Measurements from ENCODE around the gene DUXB. TPM values are rescaled to one million over a fixed set of nuclear protein-coding genes. Genes with fewer than 3 reads are reported as not detected.

Gene DUXB
- total RNA-seq, 2 experiments from 2014 or later = not detected

- Histone ChIP-seq H3K4me3 (ENCODE audit: low read depth, low read length, poor library complexity, severe bottlenecking) (peak overlapping the region; percentile 88), H3K9me3 (ENCODE audit: low read length) (no peaks in the 10 kb centered on the region), H3K27ac (ENCODE audit: low read depth, low read length, poor library complexity, severe bottlenecking) (peak overlapping the region; percentile 82), H4K20me1 (ENCODE audit: insufficient read depth, low read length) (peaks cover 52% of the 10 kb centered on the region), H3K36me3 (ENCODE audit: insufficient read depth, low read length) (peaks cover 47% of the 10 kb centered on the region), H3K4me2 (ENCODE audit: low read length) (peak overlapping the region; percentile 87), H3K79me2 (ENCODE audit: insufficient read depth, low read depth, low read length) (peaks cover 96% of the 10 kb centered on the region), H3K4me1 (ENCODE audit: insufficient read depth, low read length, poor library complexity, severe bottlenecking) (peaks cover 65% of the 10 kb centered on the region), H3K9me2 (ENCODE audit: insufficient read depth, low read length) (no peaks in the 10 kb centered on the region), H2AFZ (ENCODE audit: low read length) (peak overlapping the region; percentile 39; the same call in 1 of the 2 replicates)
- ChIA-PET POLR2A (interaction anchor here (0.5 to 3.2 kb wide), 15 partner anchors 8 to 447 kb away, joined by 3 to 21 read pairs (median 4); partner anchors contain the start of genes ADAT1 and GABARAPL2), CTCF (ENCODE audit: unreplicated experiment) (interaction anchor here (1.2 kb wide), 1 partner anchor 84 kb away, joined by 6 read pairs; no protein-coding TSS in a partner anchor)
- DNase-seq (ENCODE audit: low spot score) = peak; percentile 82
- TF ChIP-seq CTCF (conservative IDR thresholded peaks at IDR 0.05; ENCODE audit: low read length) (no peak), EZH2phosphoT487 (IDR thresholded peaks at IDR 0.05; ENCODE audit: borderline replicate concordance, low read depth, low read length) (no peak)
- no TSS peak for BruUV-seq (replicated peaks)
- intact Hi-C loops (cut with micrococcal nuclease; ENCODE audit: unreplicated experiment) = loop anchor here (2.0 to 5.0 kb wide), 2 partner anchors 92 to 186 kb away; partner anchors contain the start of genes TMEM170A and TMEM231
These were observed 52.8 kb downstream of the DUXB start for GRCh38 chr16:75648265-75649076.

- Histone ChIP-seq H3K79me2 (ENCODE audit: insufficient read depth, low read depth, low read length) (peaks cover 96% of the 10 kb centered on the region), H3K9me2 (ENCODE audit: insufficient read depth, low read length) (no peaks in the 10 kb centered on the region), H4K20me1 (ENCODE audit: insufficient read depth, low read length) (peaks cover 49% of the 10 kb centered on the region), H3K4me1 (ENCODE audit: insufficient read depth, low read length, poor library complexity, severe bottlenecking) (peaks cover 57% of the 10 kb centered on the region), H3K9me3 (ENCODE audit: low read length) (no peaks in the 10 kb centered on the region), H3K4me3 (ENCODE audit: low read depth, low read length, poor library complexity, severe bottlenecking) (peak within 1 kb of the TSS; percentile 88), H3K27ac (ENCODE audit: low read depth, low read length, poor library complexity, severe bottlenecking) (peak within 1 kb of the TSS; percentile 82), H3K36me3 (ENCODE audit: insufficient read depth, low read length) (peaks cover 55% of the 10 kb centered on the region), H3K4me2 (ENCODE audit: low read length) (peak within 1 kb of the TSS; percentile 87), H2AFZ (ENCODE audit: low read length) (peak within 1 kb of the TSS; percentile 69; the same call in 1 of the 2 replicates)
- no peak for TF ChIP-seq CTCF (conservative IDR thresholded peaks at IDR 0.05; ENCODE audit: low read length)
- TF ChIP-seq EZH2phosphoT487 (IDR thresholded peaks at IDR 0.05; ENCODE audit: borderline replicate concordance, low read depth, low read length) = no peak
- no TSS peak for BruUV-seq (replicated peaks)
- CTCF ChIA-PET (ENCODE audit: unreplicated experiment) = interaction anchor here (0.8 to 1.2 kb wide), 2 partner anchors 83 to 116 kb away, joined by 3 to 6 read pairs; no protein-coding TSS in a partner anchor
- peak; percentile 93 for DNase-seq (ENCODE audit: low spot score)
- POLR2A ChIA-PET = interaction anchor here (0.6 to 3.2 kb wide), 13 partner anchors 8 to 124 kb away, joined by 3 to 21 read pairs (median 5); partner anchors contain the start of genes ADAT1 and GABARAPL2
- intact Hi-C loops (cut with micrococcal nuclease; ENCODE audit: unreplicated experiment) = loop anchor here (1.0 to 5.0 kb wide), 5 partner anchors 24 to 1543 kb away; partner anchors contain the start of genes ADAT1, TMEM170A and TMEM231
These were observed 53.6 kb downstream of the DUXB start, which contains the start of the genes KARS1 and TERF2IP for GRCh38 chr16:75647492-75648264. Gene KARS1, minus strand, starts transcription at chr16:75647665. Its CDS starts 26 bp downstream, at chr16:75647639. Gene TERF2IP, plus strand, starts transcription at chr16:75647773. Its CDS starts 110 bp downstream, at chr16:75647883.

All from OCI-LY7 (cell line).